H1 (cell line): Measurements from ENCODE around the gene VSIG10L. TPM values are rescaled to one million over a fixed set of nuclear protein-coding genes. Genes with fewer than 3 reads are reported as not detected.

Source experiments
- CBX8 ChIP-seq: fragments of 300-800, 300-1000 bp; sonication (generic); IDR thresholded peaks from 2 replicates; pipeline ENCODE4 v1.7.1; 2016; ENCODE audit warnings: low read depth, low read length, borderline replicate concordance
- polyA plus RNA-seq, 7 experiments: library from polyadenylated mRNA; depleted of rRNA in 3 of 7; stranded (reverse) in 5 of 7; unstranded in 2 of 7; fragments of >200 nt in 5 of 7; fragments of 200-250 nt in 2 of 7; gene quantifications; 1 replicate in 5 of 7; 2 replicates in 1 of 7; 4 replicates in 1 of 7; pipeline versions ENCODE4 v1.2.1 to v1.2.3, GENCODE V29; 2011 to 2013; ENCODE audit warnings: missing spikeins in 2 of 7, mixed read lengths in 2 of 7
- total RNA-seq: library from RNA; stranded (reverse); fragmentation: NEBNext Ultra II Directional; extraction: Animal tissue kit (Norgen Biotek cat#: 25700); gene quantifications from 2 replicates; pipeline ENCODE4 v1.2.1, GENCODE V29; 2021

The VSIG10L gene
- total and polyA plus RNA-seq, 2 of the 8 experiments (the other 6 are each of a cell fraction or from before 2014, with no cell fraction given): 10.3 to 10.4 TPM

DNA sequence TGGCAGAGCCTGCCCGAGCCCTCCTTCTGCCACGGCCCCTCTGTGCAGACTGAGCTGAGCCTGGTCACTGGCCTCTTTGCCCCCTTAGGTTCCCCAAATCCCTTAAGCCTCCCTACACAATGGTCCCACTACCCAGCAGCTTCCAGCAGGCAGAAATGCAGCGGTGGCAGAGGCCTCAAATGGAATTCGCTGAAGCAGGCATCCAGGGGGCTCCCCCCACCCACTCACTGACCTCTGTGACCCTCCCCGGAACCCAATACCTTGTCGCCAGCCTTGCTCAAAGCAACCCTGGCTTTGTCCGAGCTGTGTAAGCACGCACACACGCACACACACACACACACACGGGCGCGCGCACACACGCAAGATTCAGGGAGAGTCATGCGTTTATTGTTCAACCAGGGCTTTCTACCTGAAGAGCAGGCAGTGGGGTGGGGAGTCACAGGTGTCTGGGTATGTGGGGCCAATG is 46.0 kb upstream of the VSIG10L start, which contains the start of gene LIM2 (continued):
- no peak for TF ChIP-seq CBX8
